ENCODE data around the gene ATP2A3. TPM values are rescaled to one million over a fixed set of nuclear protein-coding genes. Genes with fewer than 3 reads are reported as not detected.

Gene ATP2A3
- total RNA-seq, 1 donor from 2014 or later, result 1.5 TPM

DNA sequence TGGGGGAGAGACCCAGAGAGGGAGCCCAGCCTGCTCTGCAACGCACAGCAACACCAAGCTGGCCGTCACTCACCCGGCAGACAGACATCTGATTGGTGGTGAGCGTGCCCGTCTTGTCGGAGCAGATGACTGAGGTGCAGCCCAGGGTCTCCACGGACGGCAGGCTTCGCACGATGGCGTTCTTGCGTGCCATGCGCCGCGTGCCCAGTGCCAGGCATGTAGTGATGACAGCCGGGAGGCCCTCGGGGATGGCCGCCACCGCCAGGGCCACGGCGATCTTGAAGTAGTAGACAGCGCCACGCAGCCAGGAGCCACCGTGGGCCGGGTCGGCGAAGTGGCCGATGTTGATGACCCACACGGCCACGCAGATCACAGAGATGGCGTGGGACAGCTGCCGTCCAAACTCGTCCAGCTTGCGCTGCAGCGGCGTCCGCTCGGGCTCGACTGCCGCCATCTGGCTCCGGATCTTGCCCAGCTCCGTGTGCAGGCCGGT, 16.9 kb downstream of the ATP2A3 start:
- H3K27me3 Mint-ChIP-seq (ENCODE audit: low read depth, unreplicated experiment), result peaks cover 26% of the 10 kb centered on the region
- peaks cover 2% of the 10 kb centered on the region for H3K36me3 Mint-ChIP-seq (ENCODE audit: low read depth, unreplicated experiment)
- H3K27ac ChIP-seq (ENCODE audit: low read depth, low read length), result no peak overlapping the region
- H4K20me1 ChIP-seq (ENCODE audit: insufficient read depth, low read length), result no peaks in the 10 kb centered on the region
- no peaks in the 10 kb centered on the region for H3K4me1 ChIP-seq (ENCODE audit: insufficient read depth, low read length)
- DNase-seq (ENCODE audit: low read depth), result no peak
- no peak overlapping the region for H3K27ac Mint-ChIP-seq (ENCODE audit: unreplicated experiment)
- no peaks in the 10 kb centered on the region for H3K9me3 ChIP-seq (ENCODE audit: insufficient read depth, low read depth, low read length)
- no peak overlapping the region for H3K4me2 ChIP-seq (ENCODE audit: low read length)
- no peak overlapping the region for H2AFZ ChIP-seq (ENCODE audit: low read depth, low read length)
- no peaks in the 10 kb centered on the region for H3K27me3 ChIP-seq (ENCODE audit: insufficient read depth, low read length)
- H3K36me3 ChIP-seq (ENCODE audit: insufficient read depth, low read length), result no peaks in the 10 kb centered on the region
- no peak for TF ChIP-seq EZH2 (IDR thresholded peaks at IDR 0.05; ENCODE audit: insufficient read depth, low read length)
- TF ChIP-seq, protein P1, sequence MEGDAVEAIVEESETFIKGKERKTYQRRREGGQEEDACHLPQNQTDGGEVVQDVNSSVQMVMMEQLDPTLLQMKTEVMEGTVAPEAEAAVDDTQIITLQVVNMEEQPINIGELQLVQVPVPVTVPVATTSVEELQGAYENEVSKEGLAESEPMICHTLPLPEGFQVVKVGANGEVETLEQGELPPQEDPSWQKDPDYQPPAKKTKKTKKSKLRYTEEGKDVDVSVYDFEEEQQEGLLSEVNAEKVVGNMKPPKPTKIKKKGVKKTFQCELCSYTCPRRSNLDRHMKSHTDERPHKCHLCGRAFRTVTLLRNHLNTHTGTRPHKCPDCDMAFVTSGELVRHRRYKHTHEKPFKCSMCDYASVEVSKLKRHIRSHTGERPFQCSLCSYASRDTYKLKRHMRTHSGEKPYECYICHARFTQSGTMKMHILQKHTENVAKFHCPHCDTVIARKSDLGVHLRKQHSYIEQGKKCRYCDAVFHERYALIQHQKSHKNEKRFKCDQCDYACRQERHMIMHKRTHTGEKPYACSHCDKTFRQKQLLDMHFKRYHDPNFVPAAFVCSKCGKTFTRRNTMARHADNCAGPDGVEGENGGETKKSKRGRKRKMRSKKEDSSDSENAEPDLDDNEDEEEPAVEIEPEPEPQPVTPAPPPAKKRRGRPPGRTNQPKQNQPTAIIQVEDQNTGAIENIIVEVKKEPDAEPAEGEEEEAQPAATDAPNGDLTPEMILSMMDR (IDR thresholded peaks at IDR 0.05; ENCODE audit: insufficient read depth, low read depth, low read length), result no peak
- no peak overlapping the region for H3K4me3 ChIP-seq (ENCODE audit: insufficient read depth, low read depth, low read length)
- peaks cover 4% of the 10 kb centered on the region for H3K4me1 Mint-ChIP-seq (ENCODE audit: low read depth, unreplicated experiment)
- FAIRE-seq, result no peak
- no peaks in the 10 kb centered on the region for H3K79me2 ChIP-seq (ENCODE audit: insufficient read depth, low read length)
- no peak overlapping the region for H3K9ac ChIP-seq (ENCODE audit: low read length)
- H3K9me3 Mint-ChIP-seq (ENCODE audit: unreplicated experiment), result no peaks in the 10 kb centered on the region
- no peak overlapping the region for H3K4me3 Mint-ChIP-seq (ENCODE audit: unreplicated experiment)

DNA sequence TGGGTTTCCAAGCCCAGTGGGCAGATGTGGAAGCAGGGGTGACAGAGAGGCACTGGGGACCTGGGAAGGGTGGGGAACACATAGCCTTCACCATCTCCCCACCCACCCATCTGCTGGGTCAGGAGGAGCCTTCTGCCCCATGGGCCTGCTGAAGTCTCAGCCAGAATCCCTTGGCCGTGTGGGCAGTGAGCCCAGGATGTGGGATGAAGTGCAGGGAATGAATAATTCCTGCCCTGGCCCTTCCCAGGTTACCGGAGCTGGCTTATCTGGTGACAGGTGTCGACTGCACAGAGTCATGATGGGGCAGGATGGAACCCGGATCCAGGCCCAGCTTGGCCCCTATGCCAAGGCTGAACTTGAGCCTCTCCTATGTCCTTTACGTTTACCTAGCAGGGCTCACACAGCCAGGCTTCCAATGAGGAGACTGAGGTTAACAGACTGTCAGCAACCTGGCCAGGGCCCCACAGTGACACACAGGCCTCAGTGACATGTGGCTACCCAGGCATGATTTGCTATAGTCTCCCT, 17.5 kb downstream of the ATP2A3 start:
- Mint-ChIP-seq H3K4me3 (ENCODE audit: unreplicated experiment) (no peak overlapping the region), H3K36me3 (ENCODE audit: low read depth, unreplicated experiment) (peaks cover 2% of the 10 kb centered on the region), H3K27me3 (ENCODE audit: low read depth, unreplicated experiment) (peaks cover 24% of the 10 kb centered on the region), H3K27ac (ENCODE audit: unreplicated experiment) (no peak overlapping the region), H3K9me3 (ENCODE audit: unreplicated experiment) (no peaks in the 10 kb centered on the region), H3K4me1 (ENCODE audit: low read depth, unreplicated experiment) (peaks cover 4% of the 10 kb centered on the region)
- H3K4me2 ChIP-seq (ENCODE audit: low read length), result no peak overlapping the region
- H3K9ac ChIP-seq (ENCODE audit: low read length), result no peak overlapping the region
- FAIRE-seq, result no peak
- no peak overlapping the region for H3K4me3 ChIP-seq (ENCODE audit: insufficient read depth, low read depth, low read length)
- no peaks in the 10 kb centered on the region for H4K20me1 ChIP-seq (ENCODE audit: insufficient read depth, low read length)
- no peak for DNase-seq (ENCODE audit: low read depth)
- TF ChIP-seq, protein P1 (IDR thresholded peaks at IDR 0.05; ENCODE audit: insufficient read depth, low read depth, low read length), result no peak
- no peak for TF ChIP-seq EZH2 (IDR thresholded peaks at IDR 0.05; ENCODE audit: insufficient read depth, low read length)
- H3K4me1 ChIP-seq (ENCODE audit: insufficient read depth, low read length), result no peaks in the 10 kb centered on the region
- H3K36me3 ChIP-seq (ENCODE audit: insufficient read depth, low read length), result no peaks in the 10 kb centered on the region
- no peak overlapping the region for H2AFZ ChIP-seq (ENCODE audit: low read depth, low read length)
- H3K27me3 ChIP-seq (ENCODE audit: insufficient read depth, low read length), result no peaks in the 10 kb centered on the region
- no peak overlapping the region for H3K27ac ChIP-seq (ENCODE audit: low read depth, low read length)
- H3K9me3 ChIP-seq (ENCODE audit: insufficient read depth, low read depth, low read length), result no peaks in the 10 kb centered on the region
- H3K79me2 ChIP-seq (ENCODE audit: insufficient read depth, low read length), result no peaks in the 10 kb centered on the region

Data from astrocyte (in vitro differentiated cells and primary cell).